Calu3 (cell line): ENCODE results near the gene G3BP2. TPM values are rescaled to one million over a fixed set of nuclear protein-coding genes. Genes with fewer than 3 reads are reported as not detected.
A peak's percentile ranks its signal among the peaks of the same experiment; 100 is the strongest.

Source experiments
- BruUV-seq: library from RNA; stranded (reverse); fragments of 400-500 nt; replicated peaks from 2 replicates; lab custom pipeline; 2021; lab: Mats Ljungman, UMichigan
- CTCF ChIA-PET: fragments of 300-600 bp; sonication (Branson Sonifier 250); formaldehyde crosslinking; loops from one replicate; lab custom pipeline; 2022; ENCODE audit warnings: antibody characterized with exemption; lab: Charles Lee
- DNase-seq: peaks from one replicate; pipeline ENCODE4 v3.0.0; 2022
- H3K27ac Mint-ChIP-seq: one replicate; pipeline ENCODE4 v1.8.0; 2022; ENCODE audit warnings: mixed read lengths; ENCODE audit not compliant: unreplicated experiment
- H3K27me3 Mint-ChIP-seq: one replicate; pipeline ENCODE4 v1.8.0; 2022; ENCODE audit warnings: mixed read lengths; ENCODE audit not compliant: unreplicated experiment
- H3K36me3 Mint-ChIP-seq: one replicate; pipeline ENCODE4 v1.8.0; 2022; ENCODE audit warnings: mild to moderate bottlenecking, moderate library complexity, mixed read lengths; ENCODE audit not compliant: insufficient read depth, unreplicated experiment
- H3K4me1 Mint-ChIP-seq: one replicate; pipeline ENCODE4 v1.8.0; 2022; ENCODE audit warnings: mild to moderate bottlenecking, low read depth, mixed read lengths; ENCODE audit not compliant: unreplicated experiment
- H3K4me3 Mint-ChIP-seq: one replicate; pipeline ENCODE4 v1.8.0; 2022; ENCODE audit warnings: mild to moderate bottlenecking, low read depth, moderate library complexity, mixed read lengths; ENCODE audit not compliant: unreplicated experiment
- H3K9me3 Mint-ChIP-seq: one replicate; pipeline ENCODE4 v1.8.0; 2022; ENCODE audit warnings: low read depth, mixed read lengths; ENCODE audit not compliant: unreplicated experiment
- intact Hi-C: fragments of 100-400 bp; cut with micrococcal nuclease; formaldehyde crosslinking; loops from one replicate; pipeline ENCODE4 v1.10.0; 2022; ENCODE audit not compliant: unreplicated experiment
- total RNA-seq: library from RNA; stranded (reverse); gene quantifications from 2 replicates; pipeline ENCODE4 v1.2.3, GENCODE V29; 2022
- TF ChIP-seq, protein P1 (sequence below): fragments of 200-600 bp; IDR thresholded peaks from one replicate; pipeline ENCODE4 v1.8.0; 2022; ENCODE audit warnings: antibody characterized with exemption; ENCODE audit not compliant: unreplicated experiment

The G3BP2 gene
- total RNA-seq, 1 experiment from 2014 or later, result 128 TPM

DNA sequence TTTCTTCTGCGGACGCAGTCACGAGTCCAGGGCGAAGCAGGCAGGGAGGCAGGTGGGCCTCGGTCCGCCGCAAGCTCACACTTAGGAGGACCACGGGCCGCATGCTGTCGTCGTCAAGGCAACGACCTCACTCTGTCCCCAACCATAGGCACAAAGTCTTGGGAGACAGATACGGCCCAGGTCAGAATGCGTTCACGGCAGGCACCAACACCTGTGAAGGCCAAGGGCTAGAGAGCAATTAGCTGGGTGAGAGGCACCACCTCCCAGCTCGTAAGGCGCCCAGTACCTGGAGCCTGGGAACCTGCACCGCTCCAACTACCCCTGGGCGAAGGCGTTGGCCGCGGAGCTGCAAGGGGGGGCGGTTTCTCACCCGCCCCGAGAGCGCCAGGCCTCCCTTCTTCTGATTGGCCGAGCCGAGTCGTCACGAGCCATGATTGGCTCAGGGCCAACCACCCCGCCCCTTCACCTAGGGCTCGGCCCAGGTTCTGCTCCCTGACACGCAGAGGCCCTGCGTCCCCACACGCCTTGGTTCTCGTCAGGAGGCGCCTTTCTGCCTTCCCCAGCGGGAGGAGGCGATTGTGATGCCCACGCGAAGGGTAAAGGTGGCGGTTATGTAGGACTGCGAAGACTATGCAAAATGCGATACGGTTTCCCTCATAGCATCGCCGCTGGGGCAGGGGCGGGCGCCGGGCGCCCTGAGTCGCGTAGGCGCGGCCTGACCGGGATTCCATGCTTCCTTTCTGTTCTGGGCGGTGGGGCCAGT, 42.9 kb downstream of the G3BP2 start, which contains the start of gene CDKL2:
CDKL2 (minus strand) TSS at position 355 of the 763 bp plus-strand sequence. CDS start 4,540 bp downstream, outside the sequence.
- CTCF ChIA-PET, result interaction anchor here (0.5 kb wide), 1 partner anchor 103 kb away, joined by 5 read pairs; no protein-coding TSS in a partner anchor
- Mint-ChIP-seq H3K4me1 (peaks cover 9% of the 10 kb centered on the region), H3K36me3 (peaks cover 12% of the 10 kb centered on the region), H3K4me3 (peak within 1 kb of the TSS; percentile 73), H3K9me3 (no peaks in the 10 kb centered on the region), H3K27ac (peak within 1 kb of the TSS; percentile 6), H3K27me3 (no peaks in the 10 kb centered on the region)
- TF ChIP-seq, protein P1, sequence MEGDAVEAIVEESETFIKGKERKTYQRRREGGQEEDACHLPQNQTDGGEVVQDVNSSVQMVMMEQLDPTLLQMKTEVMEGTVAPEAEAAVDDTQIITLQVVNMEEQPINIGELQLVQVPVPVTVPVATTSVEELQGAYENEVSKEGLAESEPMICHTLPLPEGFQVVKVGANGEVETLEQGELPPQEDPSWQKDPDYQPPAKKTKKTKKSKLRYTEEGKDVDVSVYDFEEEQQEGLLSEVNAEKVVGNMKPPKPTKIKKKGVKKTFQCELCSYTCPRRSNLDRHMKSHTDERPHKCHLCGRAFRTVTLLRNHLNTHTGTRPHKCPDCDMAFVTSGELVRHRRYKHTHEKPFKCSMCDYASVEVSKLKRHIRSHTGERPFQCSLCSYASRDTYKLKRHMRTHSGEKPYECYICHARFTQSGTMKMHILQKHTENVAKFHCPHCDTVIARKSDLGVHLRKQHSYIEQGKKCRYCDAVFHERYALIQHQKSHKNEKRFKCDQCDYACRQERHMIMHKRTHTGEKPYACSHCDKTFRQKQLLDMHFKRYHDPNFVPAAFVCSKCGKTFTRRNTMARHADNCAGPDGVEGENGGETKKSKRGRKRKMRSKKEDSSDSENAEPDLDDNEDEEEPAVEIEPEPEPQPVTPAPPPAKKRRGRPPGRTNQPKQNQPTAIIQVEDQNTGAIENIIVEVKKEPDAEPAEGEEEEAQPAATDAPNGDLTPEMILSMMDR, result no peak
- intact Hi-C loops, result no loop called here
- DNase-seq, result peak; percentile 90
- no TSS peak for BruUV-seq

DNA sequence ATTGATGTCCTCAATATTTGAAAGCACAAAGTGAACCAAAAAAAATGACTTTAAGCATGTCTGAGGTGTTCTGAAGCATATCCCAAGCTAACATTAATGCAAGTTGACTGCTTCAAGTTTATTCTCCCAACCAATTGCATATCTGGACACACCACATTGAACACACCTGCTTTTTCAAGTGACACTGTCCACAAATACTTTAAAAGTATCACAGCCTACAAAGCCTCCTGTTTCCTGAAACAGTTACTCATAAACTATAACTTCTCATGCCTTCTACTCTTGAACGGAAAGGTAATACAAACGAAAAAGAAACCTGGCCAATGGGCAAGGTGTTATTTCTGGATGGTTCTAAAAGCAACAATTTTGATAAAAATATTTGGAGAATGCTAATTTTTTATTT, 44.0 kb downstream of the G3BP2 start:
- Mint-ChIP-seq H3K27me3 (no peaks in the 10 kb centered on the region), H3K9me3 (no peaks in the 10 kb centered on the region), H3K36me3 (peaks cover 12% of the 10 kb centered on the region), H3K4me3 (peak overlapping the region; percentile 26), H3K4me1 (peaks cover 9% of the 10 kb centered on the region), H3K27ac (no peak overlapping the region)
- intact Hi-C loops, result no loop called here
- TF ChIP-seq, protein P1, result no peak
- CTCF ChIA-PET, result interaction anchor here (0.6 kb wide), 1 partner anchor 158 kb away, joined by 5 read pairs; no protein-coding TSS in a partner anchor
- BruUV-seq, result TSS peak; percentile 72
- DNase-seq, result no peak

DNA sequence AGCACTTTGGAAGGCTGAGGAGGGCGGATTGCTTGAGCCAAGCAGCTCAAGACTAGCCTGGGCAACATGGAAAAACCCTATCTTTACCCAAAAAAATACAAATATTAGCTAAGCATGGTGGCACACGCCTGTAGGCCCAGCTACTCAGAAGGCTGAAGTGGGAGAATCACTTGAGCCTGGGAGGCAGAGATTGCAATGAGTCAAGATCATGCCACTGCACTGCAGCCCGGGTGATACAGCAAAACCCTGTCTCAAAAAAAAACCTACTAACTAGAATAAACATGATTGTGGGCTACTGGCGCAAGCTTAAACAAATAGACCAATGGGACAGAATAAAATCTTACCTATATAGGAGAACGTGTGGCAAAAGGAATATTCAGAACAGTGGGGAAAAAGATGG, 50.2 kb downstream of the G3BP2 start:
- no peak for DNase-seq
- no peak overlapping the region for H3K4me3 Mint-ChIP-seq
- H3K9me3 Mint-ChIP-seq, result no peaks in the 10 kb centered on the region
- H3K27ac Mint-ChIP-seq, result no peak overlapping the region
- intact Hi-C loops, result no loop called here
- no peaks in the 10 kb centered on the region for H3K36me3 Mint-ChIP-seq
- no peaks in the 10 kb centered on the region for H3K4me1 Mint-ChIP-seq
- TF ChIP-seq, protein P1, result no peak
- BruUV-seq, result no TSS peak
- CTCF ChIA-PET, result interaction anchor here (0.7 kb wide), 1 partner anchor 1193 kb away, joined by 4 read pairs; no protein-coding TSS in a partner anchor
- no peaks in the 10 kb centered on the region for H3K27me3 Mint-ChIP-seq

DNA sequence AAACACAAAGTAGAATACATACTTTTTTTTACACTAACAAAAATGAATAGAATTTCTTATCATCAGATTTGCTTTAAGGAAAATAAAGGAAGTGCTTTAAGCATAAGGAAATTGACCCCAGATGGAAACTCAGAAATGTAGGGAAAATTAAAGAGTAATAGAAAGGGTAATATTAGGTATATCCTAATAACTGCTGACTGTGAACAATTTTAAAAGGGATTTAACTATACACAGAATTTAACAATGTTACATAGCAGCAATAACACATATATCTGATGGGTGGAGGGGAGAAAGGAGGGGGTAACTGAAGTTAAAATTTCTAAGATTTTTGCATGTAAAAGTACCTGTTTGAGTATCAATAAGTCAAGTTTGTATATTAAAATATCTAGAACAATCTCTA, 51.5 kb downstream of the G3BP2 start:
- no peaks in the 10 kb centered on the region for H3K27me3 Mint-ChIP-seq
- TF ChIP-seq, protein P1, result no peak
- CTCF ChIA-PET, result no interaction called here
- no peaks in the 10 kb centered on the region for H3K36me3 Mint-ChIP-seq
- no peak overlapping the region for H3K27ac Mint-ChIP-seq
- H3K4me3 Mint-ChIP-seq, result no peak overlapping the region
- H3K4me1 Mint-ChIP-seq, result no peaks in the 10 kb centered on the region
- DNase-seq, result no peak
- H3K9me3 Mint-ChIP-seq, result no peaks in the 10 kb centered on the region
- intact Hi-C loops, result no loop called here
- BruUV-seq, result no TSS peak
